Peyer's patch (tissue), 4 donors: Measurements from ENCODE around the gene LIPK.

Source experiments
- POLR2A ChIP-seq, 2 donors: fragments of 450-650 bp; IDR thresholded peaks; one replicate each; pipeline ENCODE4 v1.5.1; 2017; ENCODE audit warnings: antibody characterized with exemption in 2 of 2, mild to moderate bottlenecking in 2 of 2, moderate library complexity in 2 of 2
- TF ChIP-seq, protein P1 (sequence below), 6 experiments: fragments of 450-650 bp in 4 of 6; fragments of 200-600 bp in 2 of 6; sonication (generic) in 1 of 6; IDR thresholded peaks; one replicate each; pipeline ENCODE4 v1.5.1; 2017 to 2019; ENCODE audit warnings: antibody characterized with exemption in 6 of 6, mild to moderate bottlenecking in 3 of 6, moderate library complexity in 1 of 6

DNA sequence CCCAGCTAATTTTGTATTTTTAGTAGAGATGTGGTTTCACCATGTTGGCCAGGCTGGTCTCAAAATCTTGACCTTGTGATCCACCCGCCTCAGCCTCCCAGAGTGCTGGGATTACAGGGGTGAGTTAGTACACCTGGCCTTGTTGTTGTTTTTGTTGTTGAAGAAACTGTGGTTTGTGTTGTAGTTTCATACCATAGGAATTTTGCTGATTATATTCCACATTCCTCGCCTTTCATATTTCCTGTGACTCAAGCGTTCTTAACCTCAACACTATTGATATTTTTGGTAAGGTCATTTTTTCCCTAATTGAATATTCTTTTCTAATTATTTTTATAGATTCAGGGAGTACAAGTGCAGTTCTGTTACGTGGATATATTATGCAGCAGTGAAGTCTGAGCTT lies 25.1 kb upstream of the LIPK start:
- TF ChIP-seq, protein P1, sequence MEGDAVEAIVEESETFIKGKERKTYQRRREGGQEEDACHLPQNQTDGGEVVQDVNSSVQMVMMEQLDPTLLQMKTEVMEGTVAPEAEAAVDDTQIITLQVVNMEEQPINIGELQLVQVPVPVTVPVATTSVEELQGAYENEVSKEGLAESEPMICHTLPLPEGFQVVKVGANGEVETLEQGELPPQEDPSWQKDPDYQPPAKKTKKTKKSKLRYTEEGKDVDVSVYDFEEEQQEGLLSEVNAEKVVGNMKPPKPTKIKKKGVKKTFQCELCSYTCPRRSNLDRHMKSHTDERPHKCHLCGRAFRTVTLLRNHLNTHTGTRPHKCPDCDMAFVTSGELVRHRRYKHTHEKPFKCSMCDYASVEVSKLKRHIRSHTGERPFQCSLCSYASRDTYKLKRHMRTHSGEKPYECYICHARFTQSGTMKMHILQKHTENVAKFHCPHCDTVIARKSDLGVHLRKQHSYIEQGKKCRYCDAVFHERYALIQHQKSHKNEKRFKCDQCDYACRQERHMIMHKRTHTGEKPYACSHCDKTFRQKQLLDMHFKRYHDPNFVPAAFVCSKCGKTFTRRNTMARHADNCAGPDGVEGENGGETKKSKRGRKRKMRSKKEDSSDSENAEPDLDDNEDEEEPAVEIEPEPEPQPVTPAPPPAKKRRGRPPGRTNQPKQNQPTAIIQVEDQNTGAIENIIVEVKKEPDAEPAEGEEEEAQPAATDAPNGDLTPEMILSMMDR (IDR thresholded peaks at IDR 0.05) = no peak
- no peak for TF ChIP-seq POLR2A (IDR thresholded peaks at IDR 0.05)
